BLaER1 treated with 17β-estradiol and CSF1 and Interleukin-3, amounts not matched to agents 10 nM and 100 nM (cell line): ENCODE measurements around the gene ZNF146.
"Not testable (repeated sequence)": the region's sequence is repeated elsewhere in the genome, so short reads cannot be mapped to it uniquely, and the experiment has no call there.

Source experiments
- H3K27ac ChIP-seq, 11 experiments: shearing (Covaris generic); formaldehyde crosslinking; 2 replicates each; pipeline ENCODE4 v1.8.1; 2022
- H3K27me3 ChIP-seq, 11 experiments: shearing (Covaris generic); formaldehyde crosslinking; 2 replicates each; pipeline ENCODE4 v1.8.1; 2022
- H3K36me3 ChIP-seq, 11 experiments: shearing (Covaris generic); formaldehyde crosslinking; 2 replicates each; pipeline ENCODE4 v1.8.1; 2022
- H3K4me1 ChIP-seq, 10 experiments: shearing (Covaris generic); formaldehyde crosslinking; 2 replicates each; pipeline ENCODE4 v1.8.1; 2022
- H3K4me2 ChIP-seq, 11 experiments: shearing (Covaris generic); formaldehyde crosslinking; 2 replicates each; pipeline ENCODE4 v1.8.1; 2022
- H3K4me3 ChIP-seq, 10 experiments: shearing (Covaris generic); formaldehyde crosslinking; 2 replicates each; pipeline ENCODE4 v1.8.1; 2022
- H3K9ac ChIP-seq, 11 experiments: shearing (Covaris generic); formaldehyde crosslinking; 2 replicates each; pipeline ENCODE4 v1.8.1; 2022
- H3K9me3 ChIP-seq, 11 experiments: shearing (Covaris generic); formaldehyde crosslinking; replicated peaks in 1 of 11; 2 replicates each; pipeline ENCODE4 v1.8.1; 2022
- H4K20me1 ChIP-seq, 11 experiments: shearing (Covaris generic); formaldehyde crosslinking; 2 replicates each; pipeline ENCODE4 v1.8.1; 2022
- Cebpa-rat ChIP-seq, 11 experiments: shearing (Covaris generic); IDR thresholded peaks; 2 replicates each; pipeline ENCODE4 v1.8.1; 2022

Gene ZNF146

DNA sequence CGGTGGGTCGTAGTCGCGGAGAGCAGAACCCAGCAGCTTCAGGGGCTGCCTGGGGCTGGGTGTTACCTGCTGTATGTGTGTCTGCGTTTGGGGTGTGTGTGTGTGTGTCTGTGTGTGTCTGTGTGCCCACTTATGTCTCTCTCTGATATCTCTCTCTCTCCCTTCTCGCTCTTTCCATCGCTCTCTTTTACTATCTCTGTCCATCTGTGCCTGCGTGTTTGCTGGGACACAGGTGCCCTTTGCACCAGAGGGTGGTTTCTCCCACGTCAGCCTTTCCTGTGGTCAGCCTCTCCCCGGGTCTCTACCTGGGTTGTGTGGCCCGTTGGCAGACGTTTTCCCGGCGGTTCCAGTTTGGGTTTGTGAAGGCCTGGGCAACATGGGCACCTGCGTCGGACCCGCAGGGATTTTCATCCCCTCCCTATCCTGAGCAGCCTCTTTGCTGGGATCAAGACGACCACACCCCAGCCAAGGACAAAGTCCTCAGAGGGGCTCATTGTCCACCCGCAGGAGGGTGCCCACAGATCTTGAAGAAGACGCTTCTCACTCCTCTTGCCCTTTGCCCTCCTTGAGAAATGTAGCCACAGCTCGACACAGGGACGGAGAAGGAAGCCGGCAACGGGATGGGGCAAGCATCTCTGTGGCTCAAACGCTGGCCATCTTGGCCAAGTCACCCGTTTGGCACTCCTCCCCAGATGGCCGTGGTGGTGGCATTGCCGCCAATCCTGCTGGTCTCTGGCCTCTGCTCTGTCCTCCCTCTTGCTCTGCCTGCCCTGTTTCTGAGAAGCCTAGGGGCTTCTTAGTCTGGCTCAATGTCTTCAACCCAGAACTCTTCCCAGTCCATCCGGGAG is 43.3 kb downstream of the ZNF146 start:
- H3K9ac ChIP-seq: peak overlapping the region in 9 of 11 experiments; percentile 62 to 79 (median 74); a peak in 13 of 22 replicates

DNA sequence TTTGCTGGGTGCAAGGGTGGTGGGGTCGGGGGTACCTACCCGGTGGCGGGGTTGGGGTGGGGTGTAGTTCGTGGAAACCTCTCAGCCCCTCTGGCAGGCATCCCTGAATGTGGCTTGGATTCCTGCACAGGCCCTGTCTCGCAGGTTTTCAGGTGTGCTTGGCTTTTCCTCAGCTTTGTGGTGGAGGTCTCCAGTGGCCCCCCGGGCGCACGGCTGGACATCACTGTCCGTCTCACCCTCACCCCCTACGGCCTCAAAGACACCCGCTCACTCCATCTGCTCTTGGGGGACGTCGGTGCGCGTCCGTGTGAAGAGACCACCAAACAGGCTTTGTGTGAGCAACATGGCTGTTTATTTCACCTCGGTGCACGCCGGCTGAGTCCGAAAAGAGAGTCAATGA is 44.3 kb downstream of the ZNF146 start:
- Histone ChIP-seq H3K4me2 (no peak overlapping the region), H4K20me1 (no peaks in the 10 kb centered on the region), H3K4me1 (no peaks in the 10 kb centered on the region), H3K27me3 (peaks cover 0 to 14% (median 8%) of the 10 kb centered on the region in 11 experiments; a peak in 14 of 22 replicates), H3K27ac (no peak overlapping the region), H3K9me3 (peaks cover 0 to 36% (median 14%) of the 10 kb centered on the region in 11 experiments; a peak in 13 of 22 replicates), H3K9ac (no peak overlapping the region), H3K4me3 (no peak overlapping the region), H3K36me3 (peaks cover 0 to 14% (median 0%) of the 10 kb centered on the region in 11 experiments; a peak in 9 of 22 replicates)
- no peak for TF ChIP-seq Cebpa-rat (IDR thresholded peaks at IDR 0.05)

More for the DNA sequence above, 43.3 kb downstream of the ZNF146 start:
- Histone ChIP-seq H3K4me2 (peak overlapping the region; percentile 49 to 84 (median 66); a peak in 21 of 22 replicates), H3K27me3 (peaks cover 0 to 14% (median 8%) of the 10 kb centered on the region in 11 experiments; a peak in 14 of 22 replicates), H3K4me3 (peak overlapping the region; percentile 53 to 71 (median 61); a peak in 19 of 20 replicates), H4K20me1 (no peaks in the 10 kb centered on the region), H3K36me3 (peaks cover 0 to 14% (median 0%) of the 10 kb centered on the region in 11 experiments; a peak in 9 of 22 replicates), H3K9me3 (peaks cover 0 to 36% (median 14%) of the 10 kb centered on the region in 11 experiments; a peak in 13 of 22 replicates), H3K4me1 (no peaks in the 10 kb centered on the region), H3K27ac (no peak overlapping the region)
- TF ChIP-seq Cebpa-rat (IDR thresholded peaks at IDR 0.05): no peak

DNA sequence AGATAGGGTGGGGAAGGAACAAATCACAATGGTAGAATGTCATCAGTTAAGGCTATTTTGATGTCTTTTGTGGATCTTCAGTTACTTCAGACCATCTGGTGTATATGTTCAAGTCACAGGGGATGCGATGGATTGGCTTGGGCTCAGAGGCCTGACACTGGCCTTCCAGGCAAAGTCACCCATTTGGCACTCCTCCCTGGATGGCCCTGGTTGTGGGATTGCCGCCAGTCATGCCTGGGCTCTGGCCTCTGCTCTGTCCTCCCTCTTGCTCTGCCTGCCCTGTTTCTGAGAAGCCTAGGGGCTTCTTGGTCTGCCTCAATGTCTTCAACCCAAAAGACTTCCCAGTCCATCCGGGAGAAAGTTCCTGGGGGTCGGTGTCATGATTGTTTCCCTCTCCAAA is 50.2 kb downstream of the ZNF146 start:
- peaks cover 12 to 39% (median 27%) of the 10 kb centered on the region in 11 experiments; a peak in 21 of 22 replicates for H3K9me3 ChIP-seq
- no peak overlapping the region for H3K4me3 ChIP-seq
- H4K20me1 ChIP-seq: no peaks in the 10 kb centered on the region
- no peak overlapping the region for H3K9ac ChIP-seq
- no peak overlapping the region for H3K27ac ChIP-seq
- peaks cover 0 to 6% (median 0%) of the 10 kb centered on the region in 11 experiments; a peak in 4 of 22 replicates for H3K36me3 ChIP-seq
- no peak overlapping the region for H3K4me2 ChIP-seq
- H3K4me1 ChIP-seq: no peaks in the 10 kb centered on the region
- no peaks in the 10 kb centered on the region for H3K27me3 ChIP-seq
- no peak for TF ChIP-seq Cebpa-rat (IDR thresholded peaks at IDR 0.05)

DNA sequence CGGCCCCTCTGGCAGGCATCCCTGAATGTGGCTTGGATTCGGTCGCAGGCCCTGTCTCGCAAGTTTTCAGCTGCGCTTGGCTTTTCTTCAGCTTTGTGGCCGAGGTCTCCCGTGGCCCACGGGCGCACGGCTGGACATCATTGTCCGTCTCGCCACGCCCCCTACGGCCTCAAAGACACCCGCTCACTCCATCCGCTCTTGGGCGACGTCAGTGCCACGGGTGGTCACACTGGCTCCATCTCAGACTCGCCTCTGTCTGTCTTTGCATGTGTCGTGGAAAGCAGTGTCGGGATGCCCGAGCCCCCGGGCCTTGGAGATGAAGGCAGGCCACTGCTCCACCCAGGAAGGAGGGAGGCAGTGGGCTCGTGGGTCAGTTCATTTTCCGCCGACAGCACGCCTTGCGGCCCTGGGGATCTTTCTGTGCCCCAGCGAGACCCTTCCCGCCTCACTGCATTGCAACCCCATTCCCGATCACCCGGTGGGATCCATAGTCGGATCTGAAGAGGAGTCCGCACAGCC is 51.0 kb downstream of the ZNF146 start:
- no peak overlapping the region for H3K4me3 ChIP-seq
- H3K9me3 ChIP-seq: peaks cover 12 to 39% (median 27%) of the 10 kb centered on the region in 11 experiments; a peak in 21 of 22 replicates
- no peak overlapping the region for H3K9ac ChIP-seq
- peaks cover 0 to 6% (median 0%) of the 10 kb centered on the region in 11 experiments; a peak in 4 of 22 replicates for H3K36me3 ChIP-seq
- no peak overlapping the region for H3K27ac ChIP-seq
- no peaks in the 10 kb centered on the region for H4K20me1 ChIP-seq
- H3K27me3 ChIP-seq: no peaks in the 10 kb centered on the region
- no peaks in the 10 kb centered on the region for H3K4me1 ChIP-seq
- no peak overlapping the region for H3K4me2 ChIP-seq
- no peak for TF ChIP-seq Cebpa-rat (IDR thresholded peaks at IDR 0.05)

DNA sequence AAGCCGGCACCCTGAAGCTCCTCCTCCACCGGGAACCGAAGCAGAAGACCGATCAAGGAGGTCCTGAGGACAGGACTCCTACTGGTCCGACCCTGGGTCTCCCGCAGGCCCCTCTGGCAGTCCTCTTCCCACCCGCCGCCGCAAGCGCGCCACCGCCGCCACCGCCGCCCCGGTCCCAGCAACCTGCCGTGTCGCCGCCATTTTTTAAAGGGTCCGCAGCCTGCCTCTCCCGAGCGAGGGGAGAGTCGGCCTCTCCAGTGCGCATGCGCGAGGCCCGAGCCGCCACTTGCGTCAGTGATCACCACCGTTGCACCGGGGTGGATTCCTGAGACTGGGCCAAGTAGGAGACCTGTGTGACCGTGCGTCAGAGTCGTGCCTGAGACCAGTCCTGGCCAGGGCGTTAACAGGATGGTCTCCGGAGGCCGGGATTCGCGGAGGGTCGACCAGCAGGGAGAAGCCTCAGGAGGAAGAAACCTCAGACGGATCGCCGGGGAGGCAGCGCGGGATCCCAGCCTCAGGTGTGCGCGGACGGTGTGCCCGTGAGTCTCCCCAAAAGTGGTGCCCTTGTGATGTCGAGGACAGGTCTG is 51.6 kb downstream of the ZNF146 start:
- Histone ChIP-seq H3K4me3 (no peak overlapping the region), H3K4me2 (no peak overlapping the region), H3K9me3 (peaks cover 12 to 39% (median 27%) of the 10 kb centered on the region in 11 experiments; a peak in 21 of 22 replicates)

DNA sequence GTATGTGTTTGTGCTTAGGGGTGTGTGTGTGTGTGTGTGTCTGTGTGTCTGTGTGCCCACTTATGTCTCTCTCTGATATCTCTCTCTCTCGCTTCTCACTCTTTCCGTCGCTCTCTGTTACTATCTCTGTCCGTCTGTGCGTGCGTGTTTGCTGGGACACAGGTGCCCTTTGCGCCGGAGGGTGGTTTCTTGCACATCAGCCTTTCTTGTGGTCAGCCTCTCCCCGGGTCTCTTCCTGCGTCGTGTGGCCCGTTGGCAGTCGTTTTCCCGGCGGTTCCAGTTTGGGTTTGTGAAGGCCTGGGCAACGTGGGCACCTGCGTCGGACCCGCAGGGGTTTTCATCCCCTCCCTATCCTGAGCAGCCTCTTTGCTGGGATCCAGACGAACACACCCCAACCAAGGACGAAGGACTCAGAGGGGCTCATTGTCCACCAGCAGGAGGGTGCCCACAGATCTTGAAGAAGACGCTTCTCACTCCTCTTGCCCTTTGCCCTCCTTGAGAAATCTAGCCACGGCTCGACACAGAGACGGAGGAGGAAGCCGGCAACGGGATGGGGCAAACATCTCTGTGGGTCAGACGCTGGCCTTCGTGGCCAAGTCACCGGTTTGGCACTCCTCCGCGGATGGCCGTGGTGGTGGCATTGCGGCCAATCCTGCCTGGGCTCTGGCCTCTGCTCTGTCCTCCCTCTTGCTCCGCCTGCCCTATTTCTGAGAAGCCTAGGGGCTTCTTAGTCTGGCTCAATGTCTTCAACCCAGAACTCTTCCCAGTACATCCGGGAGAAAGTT is 52.3 kb downstream of the ZNF146 start:
- peaks cover 12 to 39% (median 27%) of the 10 kb centered on the region in 11 experiments; a peak in 21 of 22 replicates for H3K9me3 ChIP-seq
- no peak overlapping the region for H3K4me3 ChIP-seq
- no peak for TF ChIP-seq Cebpa-rat (IDR thresholded peaks at IDR 0.05)
- no peak overlapping the region for H3K4me2 ChIP-seq
- no peaks in the 10 kb centered on the region for H4K20me1 ChIP-seq
- H3K27ac ChIP-seq: no peak overlapping the region
- no peak overlapping the region for H3K9ac ChIP-seq
- peaks cover 0 to 6% (median 0%) of the 10 kb centered on the region in 11 experiments; a peak in 4 of 22 replicates for H3K36me3 ChIP-seq
- H3K4me1 ChIP-seq: no peaks in the 10 kb centered on the region
- H3K27me3 ChIP-seq: no peaks in the 10 kb centered on the region

More for the DNA sequence above, 51.6 kb downstream of the ZNF146 start:
- H3K27ac ChIP-seq: no peak overlapping the region
- peaks cover 0 to 6% (median 0%) of the 10 kb centered on the region in 11 experiments; a peak in 4 of 22 replicates for H3K36me3 ChIP-seq
- H3K27me3 ChIP-seq: no peaks in the 10 kb centered on the region
- H4K20me1 ChIP-seq: no peaks in the 10 kb centered on the region
- no peak for TF ChIP-seq Cebpa-rat (IDR thresholded peaks at IDR 0.05)
- no peak overlapping the region for H3K9ac ChIP-seq
- H3K4me1 ChIP-seq: no peaks in the 10 kb centered on the region

DNA sequence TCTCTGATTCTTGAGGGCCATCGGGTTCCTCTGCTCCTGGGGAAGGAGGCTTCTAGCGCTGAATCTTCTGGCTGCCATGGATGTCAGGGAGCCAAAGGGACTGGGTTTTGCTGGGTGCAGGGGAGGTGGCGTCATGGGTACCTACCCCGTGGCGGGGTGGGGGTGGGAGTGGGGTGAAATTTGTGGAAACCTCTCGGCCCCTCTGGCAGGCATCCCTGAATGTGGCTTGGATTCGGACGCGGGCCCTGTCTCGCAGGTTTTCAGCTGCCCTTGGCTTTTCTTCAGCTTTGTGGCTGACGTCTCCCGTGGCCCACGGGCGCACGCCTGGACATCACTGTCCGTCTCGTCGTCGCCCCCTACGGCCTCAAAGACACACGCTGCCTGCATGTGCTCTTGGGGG is 53.2 kb downstream of the ZNF146 start:
- H3K9me3 ChIP-seq: peaks cover 12 to 39% (median 27%) of the 10 kb centered on the region in 11 experiments; a peak in 21 of 22 replicates
- not testable (repeated sequence) for H3K4me1 ChIP-seq, H3K4me2 ChIP-seq, H3K36me3 ChIP-seq, H3K27ac ChIP-seq, H3K4me3 ChIP-seq, H3K27me3 ChIP-seq, H3K9ac ChIP-seq, H4K20me1 ChIP-seq

DNA sequence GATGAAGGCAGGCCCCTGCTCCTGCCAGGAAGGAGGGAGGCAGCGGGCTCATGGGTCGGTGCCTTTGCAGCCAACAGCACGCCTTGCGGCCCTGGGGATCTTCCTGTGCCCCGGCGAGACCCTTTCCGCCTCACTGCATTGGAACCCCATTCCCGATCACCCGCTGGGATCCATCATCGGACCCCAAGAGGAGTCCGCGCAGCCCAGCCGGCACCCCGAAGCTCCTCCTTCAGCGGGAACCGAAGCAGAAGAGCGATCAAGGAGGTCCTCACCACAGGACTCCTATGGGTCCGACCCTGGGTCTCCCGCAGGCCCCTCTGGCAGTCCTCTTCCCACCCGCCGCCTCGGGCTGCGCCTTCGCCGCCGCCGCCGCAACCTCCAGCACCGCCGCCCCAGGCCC is 53.7 kb downstream of the ZNF146 start:
- not testable (repeated sequence) for H3K27me3 ChIP-seq, H3K36me3 ChIP-seq, H3K4me1 ChIP-seq, H3K9ac ChIP-seq, H4K20me1 ChIP-seq, H3K27ac ChIP-seq, H3K4me2 ChIP-seq, H3K4me3 ChIP-seq
- H3K9me3 ChIP-seq: peaks cover 12 to 39% (median 27%) of the 10 kb centered on the region in 11 experiments; a peak in 21 of 22 replicates

DNA sequence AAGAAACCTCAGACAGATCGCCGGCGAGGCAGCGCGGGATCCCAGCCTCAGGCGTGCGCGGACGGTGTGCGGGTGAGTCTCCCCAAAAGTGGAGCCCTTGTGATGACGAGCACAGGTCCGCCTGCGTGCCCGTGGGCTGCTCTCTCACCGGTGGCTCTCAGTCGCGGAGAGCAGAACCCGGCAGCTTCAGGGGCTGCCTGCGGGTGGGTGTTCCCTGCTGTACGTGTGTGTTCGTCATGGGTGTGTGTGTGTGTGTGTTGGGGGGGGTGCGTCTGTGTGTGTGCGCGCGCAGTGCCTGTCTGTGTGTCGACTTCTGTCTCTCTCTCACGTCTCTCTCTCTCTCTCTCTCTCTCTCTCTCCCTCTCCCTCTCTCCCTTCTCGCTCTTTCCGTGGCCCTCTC is 54.4 kb downstream of the ZNF146 start:
- H3K27me3 ChIP-seq: not testable (repeated sequence)

More for the DNA sequence above, 54.4 kb downstream of the ZNF146 start:
- not testable (repeated sequence) for H3K27ac ChIP-seq, H3K4me3 ChIP-seq, H3K9ac ChIP-seq, H3K4me1 ChIP-seq, H3K4me2 ChIP-seq, H4K20me1 ChIP-seq, H3K36me3 ChIP-seq
- H3K9me3 ChIP-seq: peaks cover 12 to 39% (median 27%) of the 10 kb centered on the region in 11 experiments; a peak in 21 of 22 replicates
